MM.1S (cell line): ENCODE results near the gene SRSF7.
"Not testable (repeated sequence)": the region's sequence is repeated elsewhere in the genome, so short reads cannot be mapped to it uniquely, and the experiment has no call there.

ENCODE experiments used
- DNase-seq: peaks from one replicate; pipeline ENCODE4 v3.0.0-alpha.2; 2015
- H2AFZ ChIP-seq: fragments of 300-600 bp; sonication (generic); 2 replicates; pipeline ENCODE4 v1.6.0; 2016; ENCODE audit warnings: antibody characterized with exemption, low read length
- H3F3A ChIP-seq: fragments of 300-600 bp; sonication (generic); 2 replicates; pipeline ENCODE4 v1.6.1; 2016; ENCODE audit warnings: mild to moderate bottlenecking, antibody characterized with exemption, low read length, moderate library complexity, mixed read lengths; ENCODE audit not compliant: insufficient read depth
- H3K27ac ChIP-seq: fragments of 300-600 bp; sonication (generic); 2 replicates; pipeline ENCODE4 v1.5.1; 2016; ENCODE audit warnings: mild to moderate bottlenecking, low read length
- H3K27me3 ChIP-seq: fragments of 300-600 bp; sonication (generic); replicated peaks from 2 replicates; pipeline ENCODE4 v1.6.0; 2016; ENCODE audit warnings: low read length; ENCODE audit not compliant: insufficient read depth
- H3K36me3 ChIP-seq: fragments of 300-600 bp; sonication (generic); replicated peaks from 2 replicates; pipeline ENCODE4 v1.6.1; 2016; ENCODE audit warnings: mild to moderate bottlenecking, low read length, mixed read lengths; ENCODE audit not compliant: insufficient read depth
- H3K4me1 ChIP-seq: fragments of 300-600 bp; sonication (generic); 2 replicates; pipeline ENCODE4 v1.6.1; 2016; ENCODE audit warnings: low read length, mixed read lengths
- H3K4me2 ChIP-seq: fragments of 300-600 bp; sonication (generic); 2 replicates; pipeline ENCODE4 v1.6.0; 2016; ENCODE audit warnings: low read depth, low read length
- H3K4me3 ChIP-seq: fragments of 300-600 bp; sonication (generic); 2 replicates; pipeline ENCODE4 v1.5.1; 2016; ENCODE audit warnings: low read length, mixed read lengths
- H3K79me2 ChIP-seq: fragments of 300-600 bp; sonication (generic); 2 replicates; pipeline ENCODE4 v1.6.1; 2016; ENCODE audit warnings: mixed run types, low read length, mixed read lengths
- H3K9ac ChIP-seq: fragments of 300-600 bp; sonication (generic); 2 replicates; pipeline ENCODE4 v1.6.1; 2016; ENCODE audit warnings: low read length, mixed read lengths
- H3K9me2 ChIP-seq: fragments of 300-600 bp; sonication (generic); replicated peaks from 2 replicates; pipeline ENCODE4 v1.6.1; 2016; ENCODE audit warnings: mild to moderate bottlenecking, low read length, mixed read lengths; ENCODE audit not compliant: insufficient read depth
- H3K9me3 ChIP-seq: fragments of 300-600 bp; sonication (generic); replicated peaks from 2 replicates; pipeline ENCODE4 v1.6.1; 2016; ENCODE audit warnings: mild to moderate bottlenecking, low read length, mixed read lengths; ENCODE audit not compliant: insufficient read depth
- H4K20me1 ChIP-seq: fragments of 300-600 bp; sonication (generic); 2 replicates; pipeline ENCODE4 v1.6.1; 2016; ENCODE audit warnings: mild to moderate bottlenecking, low read length, moderate library complexity, mixed read lengths; ENCODE audit not compliant: insufficient read depth
- CTCF ChIP-seq: fragments of 300-600 bp; sonication (generic); IDR thresholded peaks from 2 replicates; pipeline ENCODE4 v1.5.1; 2016; ENCODE audit warnings: antibody characterized with exemption, low read length, mixed read lengths
- EZH2 ChIP-seq: fragments of 300-600 bp; sonication (generic); optimal IDR thresholded peaks from 2 replicates; pipeline ENCODE3; 2017; ENCODE audit warnings: low read depth, mild to moderate bottlenecking, antibody characterized with exemption, low read length, mixed read lengths
- EZH2phosphoT487 ChIP-seq: fragments of 300-600 bp; sonication (generic); IDR thresholded peaks from 2 replicates; pipeline ENCODE4 v1.6.1; 2018; ENCODE audit warnings: antibody characterized with exemption, low read length

Gene SRSF7

GRCh38 chr2:38765149-38765548, 14.0 kb upstream of the SRSF7 start:
- no peak overlapping the region for H3K9ac ChIP-seq
- TF ChIP-seq EZH2phosphoT487 (no peak), CTCF (no peak), EZH2 (no peak)
- DNase-seq: no peak
- H4K20me1 ChIP-seq: no peaks in the 10 kb centered on the region
- no peaks in the 10 kb centered on the region for H3K9me3 ChIP-seq
- H3K27ac ChIP-seq: no peak overlapping the region
- no peaks in the 10 kb centered on the region for H3K4me1 ChIP-seq
- no peak overlapping the region for H2AFZ ChIP-seq
- no peaks in the 10 kb centered on the region for H3K79me2 ChIP-seq
- no peak overlapping the region for H3K4me2 ChIP-seq
- no peaks in the 10 kb centered on the region for H3K27me3 ChIP-seq
- H3K9me2 ChIP-seq: no peaks in the 10 kb centered on the region
- no peaks in the 10 kb centered on the region for H3F3A ChIP-seq
- no peaks in the 10 kb centered on the region for H3K36me3 ChIP-seq
- no peak overlapping the region for H3K4me3 ChIP-seq

- Histone ChIP-seq H3K4me2 (no peak overlapping the region), H3K79me2 (no peaks in the 10 kb centered on the region), H3K9ac (no peak overlapping the region), H3K9me2 (no peaks in the 10 kb centered on the region), H3K9me3 (no peaks in the 10 kb centered on the region), H3K36me3 (no peaks in the 10 kb centered on the region), H3K27me3 (no peaks in the 10 kb centered on the region), H3K4me1 (no peaks in the 10 kb centered on the region), H2AFZ (no peak overlapping the region), H4K20me1 (no peaks in the 10 kb centered on the region), H3K4me3 (no peak overlapping the region), H3F3A (no peaks in the 10 kb centered on the region), H3K27ac (no peak overlapping the region)
- DNase-seq: no peak
- TF ChIP-seq EZH2: no peak
- TF ChIP-seq EZH2phosphoT487: no peak
- TF ChIP-seq CTCF: no peak
Measured at GRCh38 chr2:38763728-38764127, 12.6 kb upstream of the SRSF7 start.

- Histone ChIP-seq H2AFZ (no peak overlapping the region), H3K36me3 (no peaks in the 10 kb centered on the region), H3F3A (no peaks in the 10 kb centered on the region), H3K79me2 (no peaks in the 10 kb centered on the region), H3K9me2 (no peaks in the 10 kb centered on the region), H4K20me1 (no peaks in the 10 kb centered on the region), H3K27me3 (no peaks in the 10 kb centered on the region), H3K9ac (no peak overlapping the region), H3K4me3 (no peak overlapping the region), H3K4me2 (no peak overlapping the region), H3K9me3 (no peaks in the 10 kb centered on the region), H3K27ac (no peak overlapping the region), H3K4me1 (no peaks in the 10 kb centered on the region)
- DNase-seq: no peak
- TF ChIP-seq CTCF (no peak), EZH2 (no peak), EZH2phosphoT487 (no peak)
Measured at GRCh38 chr2:38763228-38763627, 12.1 kb upstream of the SRSF7 start.

- not testable (repeated sequence) for H3K27ac ChIP-seq, H3K27me3 ChIP-seq, H3K4me3 ChIP-seq, H3K9me3 ChIP-seq, H3K79me2 ChIP-seq, H2AFZ ChIP-seq, DNase-seq, H3K36me3 ChIP-seq, H4K20me1 ChIP-seq, H3K9ac ChIP-seq, H3K4me2 ChIP-seq, H3K9me2 ChIP-seq, H3F3A ChIP-seq
- H3K4me1 ChIP-seq: peaks cover 11% of the 10 kb centered on the region
Measured at GRCh38 chr2:38755891-38756290, 4.7 kb upstream of the SRSF7 start.
